ENCODE results near the gene LIM2.

Gene LIM2

GRCh38 chr19:51331716-51332115 lies 56.1 kb downstream of the LIM2 start:
- Histone ChIP-seq H3K27me3 (no peaks in the 10 kb centered on the region), H3K4me1 (no peaks in the 10 kb centered on the region), H3K4me3 (ENCODE audit: low read depth, low read length) (no peak overlapping the region), H3K36me3 (no peaks in the 10 kb centered on the region), H3K9me3 (no peaks in the 10 kb centered on the region; the same call in 1 of the 2 replicates)
- TF ChIP-seq CTCF (IDR thresholded peaks at IDR 0.05; ENCODE audit: low read depth, low read length): no peak
- no peak for DNase-seq

GRCh38 chr19:51331193-51331592 lies 56.6 kb downstream of the LIM2 start:
- no peaks in the 10 kb centered on the region; the same call in 1 of the 2 replicates for H3K9me3 ChIP-seq
- H3K4me3 ChIP-seq (ENCODE audit: low read depth, low read length): no peak overlapping the region
- H3K4me1 ChIP-seq: no peaks in the 10 kb centered on the region
- H3K36me3 ChIP-seq: no peaks in the 10 kb centered on the region
- TF ChIP-seq CTCF (IDR thresholded peaks at IDR 0.05; ENCODE audit: low read depth, low read length): no peak
- DNase-seq: no peak
- no peaks in the 10 kb centered on the region for H3K27me3 ChIP-seq

- no peak for TF ChIP-seq CTCF (IDR thresholded peaks at IDR 0.05; ENCODE audit: low read depth, low read length)
- no peak overlapping the region for H3K4me3 ChIP-seq (ENCODE audit: low read depth, low read length)
- DNase-seq: no peak
- H3K36me3 ChIP-seq: no peaks in the 10 kb centered on the region
- no peaks in the 10 kb centered on the region; the same call in 1 of the 2 replicates for H3K9me3 ChIP-seq
- no peaks in the 10 kb centered on the region for H3K27me3 ChIP-seq
- no peaks in the 10 kb centered on the region for H3K4me1 ChIP-seq
Observed at GRCh38 chr19:51330366-51330765, 57.4 kb downstream of the LIM2 start.
